ENCODE data around the gene FOLR1.

The FOLR1 gene

DNA sequence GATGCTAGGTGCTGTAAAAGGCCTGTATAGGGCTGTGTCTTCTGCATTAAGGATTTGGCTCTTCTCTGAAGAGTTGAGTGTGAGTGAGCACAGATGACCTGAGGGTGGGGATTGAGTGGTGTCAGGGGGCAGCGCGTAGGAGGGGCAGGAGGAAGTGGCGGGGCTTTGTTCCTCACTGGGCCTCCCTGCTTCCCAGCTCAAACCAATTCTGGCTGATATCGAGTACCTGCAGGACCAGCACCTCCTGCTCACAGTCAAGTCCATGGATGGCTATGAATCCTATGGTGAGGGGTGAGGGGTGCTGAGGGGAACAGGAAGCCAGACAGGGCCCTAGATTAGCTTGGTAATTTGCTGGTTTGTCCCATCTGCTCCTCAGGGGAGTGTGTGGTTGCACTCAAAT lies 43.0 kb downstream of the FOLR1 start:
- Histone ChIP-seq H3K9ac (ENCODE audit: low read length) (no peak overlapping the region), H3K4me1 (ENCODE audit: insufficient read depth, low read length, severe bottlenecking) (no peaks in the 10 kb centered on the region), H3K4me3 (ENCODE audit: low read depth, low read length, poor library complexity, severe bottlenecking) (no peak overlapping the region), H3F3A (ENCODE audit: insufficient read depth, low read length) (no peaks in the 10 kb centered on the region), H3K4me2 (ENCODE audit: low read length) (no peak overlapping the region), H4K20me1 (ENCODE audit: insufficient read depth, low read length) (no peaks in the 10 kb centered on the region), H3K9me3 (ENCODE audit: low read length) (no peaks in the 10 kb centered on the region), H3K79me2 (ENCODE audit: insufficient read depth, low read length) (no peaks in the 10 kb centered on the region), H3K9me2 (ENCODE audit: low read depth, low read length) (no peaks in the 10 kb centered on the region), H3K27me3 (ENCODE audit: insufficient read depth, low read length) (no peaks in the 10 kb centered on the region), H3K27ac (ENCODE audit: low read depth, low read length, poor library complexity, severe bottlenecking) (no peak overlapping the region), H3K36me3 (ENCODE audit: insufficient read depth, low read length) (peaks cover 85% of the 10 kb centered on the region), H2AFZ (ENCODE audit: low read length) (no peak overlapping the region)
- TF ChIP-seq, protein P1, sequence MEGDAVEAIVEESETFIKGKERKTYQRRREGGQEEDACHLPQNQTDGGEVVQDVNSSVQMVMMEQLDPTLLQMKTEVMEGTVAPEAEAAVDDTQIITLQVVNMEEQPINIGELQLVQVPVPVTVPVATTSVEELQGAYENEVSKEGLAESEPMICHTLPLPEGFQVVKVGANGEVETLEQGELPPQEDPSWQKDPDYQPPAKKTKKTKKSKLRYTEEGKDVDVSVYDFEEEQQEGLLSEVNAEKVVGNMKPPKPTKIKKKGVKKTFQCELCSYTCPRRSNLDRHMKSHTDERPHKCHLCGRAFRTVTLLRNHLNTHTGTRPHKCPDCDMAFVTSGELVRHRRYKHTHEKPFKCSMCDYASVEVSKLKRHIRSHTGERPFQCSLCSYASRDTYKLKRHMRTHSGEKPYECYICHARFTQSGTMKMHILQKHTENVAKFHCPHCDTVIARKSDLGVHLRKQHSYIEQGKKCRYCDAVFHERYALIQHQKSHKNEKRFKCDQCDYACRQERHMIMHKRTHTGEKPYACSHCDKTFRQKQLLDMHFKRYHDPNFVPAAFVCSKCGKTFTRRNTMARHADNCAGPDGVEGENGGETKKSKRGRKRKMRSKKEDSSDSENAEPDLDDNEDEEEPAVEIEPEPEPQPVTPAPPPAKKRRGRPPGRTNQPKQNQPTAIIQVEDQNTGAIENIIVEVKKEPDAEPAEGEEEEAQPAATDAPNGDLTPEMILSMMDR (IDR thresholded peaks at IDR 0.05; ENCODE audit: low read length): no peak
- TF ChIP-seq EZH2 (IDR thresholded peaks at IDR 0.05; ENCODE audit: borderline replicate concordance, low read length): no peak

DNA sequence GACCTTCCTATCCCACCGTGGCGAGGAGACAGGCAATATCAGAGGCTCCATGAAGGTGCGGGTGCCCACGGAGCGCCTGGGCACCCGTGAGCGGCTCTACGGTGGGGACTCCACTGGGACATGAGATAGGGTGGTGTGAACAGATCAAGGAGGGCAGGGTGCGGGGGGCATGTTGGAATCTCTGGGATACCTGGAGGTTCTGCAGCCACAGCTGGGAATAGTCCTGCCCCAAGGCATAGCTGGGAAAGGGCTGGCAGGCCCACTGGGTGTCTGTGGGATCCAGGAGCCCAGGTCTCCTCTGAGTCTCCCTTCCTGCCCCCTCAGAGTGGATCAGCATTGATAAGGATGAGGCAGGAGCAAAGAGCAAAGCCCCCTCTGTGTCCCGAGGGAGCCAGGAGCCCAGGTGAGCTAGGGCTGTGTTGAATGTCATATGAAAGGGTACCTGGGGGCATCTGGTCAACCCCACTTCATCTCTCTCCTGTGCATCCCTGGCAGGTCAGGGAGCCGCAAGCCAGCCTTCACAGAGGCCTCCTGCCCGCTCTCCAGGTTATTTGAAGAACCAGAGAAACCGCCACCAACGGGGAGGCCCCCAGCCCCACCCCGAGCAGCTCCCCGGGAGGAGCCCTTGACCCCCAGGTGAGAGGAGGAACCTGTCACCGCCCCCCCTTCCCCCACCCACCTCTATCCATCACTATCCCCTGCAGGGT lies 43.6 kb downstream of the FOLR1 start:
- TF ChIP-seq, protein P1 (IDR thresholded peaks at IDR 0.05; ENCODE audit: low read length): no peak
- TF ChIP-seq EZH2 (IDR thresholded peaks at IDR 0.05; ENCODE audit: borderline replicate concordance, low read length): no peak
- H3F3A ChIP-seq (ENCODE audit: insufficient read depth, low read length): no peaks in the 10 kb centered on the region
- H3K27me3 ChIP-seq (ENCODE audit: insufficient read depth, low read length): no peaks in the 10 kb centered on the region
- H3K79me2 ChIP-seq (ENCODE audit: insufficient read depth, low read length): no peaks in the 10 kb centered on the region
- no peaks in the 10 kb centered on the region for H4K20me1 ChIP-seq (ENCODE audit: insufficient read depth, low read length)
- no peak overlapping the region for H3K4me2 ChIP-seq (ENCODE audit: low read length)
- H3K4me1 ChIP-seq (ENCODE audit: insufficient read depth, low read length, severe bottlenecking): no peaks in the 10 kb centered on the region
- no peaks in the 10 kb centered on the region for H3K9me3 ChIP-seq (ENCODE audit: low read length)
- H3K4me3 ChIP-seq (ENCODE audit: low read depth, low read length, poor library complexity, severe bottlenecking): no peak overlapping the region
- no peaks in the 10 kb centered on the region for H3K9me2 ChIP-seq (ENCODE audit: low read depth, low read length)
- no peak overlapping the region for H2AFZ ChIP-seq (ENCODE audit: low read length)
- peaks cover 79% of the 10 kb centered on the region for H3K36me3 ChIP-seq (ENCODE audit: insufficient read depth, low read length)
- H3K9ac ChIP-seq (ENCODE audit: low read length): no peak overlapping the region
- no peak overlapping the region for H3K27ac ChIP-seq (ENCODE audit: low read depth, low read length, poor library complexity, severe bottlenecking)

DNA sequence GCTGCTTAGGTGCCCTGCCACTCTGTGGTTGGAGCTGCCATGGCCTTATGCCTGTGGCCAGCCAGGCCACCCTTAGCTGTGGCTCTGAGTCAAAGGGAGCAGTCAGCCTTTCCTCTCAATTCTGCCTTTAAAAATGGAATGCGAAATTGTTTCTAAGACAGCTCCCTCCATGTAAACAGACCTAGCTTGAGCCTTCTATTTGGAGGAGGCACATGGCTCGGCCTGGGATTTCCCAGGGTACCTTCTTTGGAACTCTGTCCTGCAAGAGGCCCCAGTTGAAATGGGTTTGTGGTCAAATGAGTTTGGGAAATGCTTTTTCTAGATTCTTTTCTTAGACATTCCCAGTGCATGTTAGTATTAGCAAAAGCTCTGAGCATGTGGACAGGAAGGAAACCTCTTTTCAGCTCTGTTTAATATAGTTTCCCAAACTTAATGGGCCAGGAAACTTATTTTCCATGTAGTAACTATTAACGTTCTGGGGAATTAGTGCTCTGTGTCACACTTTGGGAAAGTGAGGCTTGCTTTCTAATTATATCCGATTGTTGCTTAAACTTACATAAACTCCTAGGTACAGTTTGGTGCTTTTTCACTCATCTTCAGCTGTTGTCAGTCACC lies 44.2 kb downstream of the FOLR1 start:
- H3K27me3 ChIP-seq (ENCODE audit: insufficient read depth, low read length): no peaks in the 10 kb centered on the region
- H3K79me2 ChIP-seq (ENCODE audit: insufficient read depth, low read length): no peaks in the 10 kb centered on the region
- TF ChIP-seq, protein P1 (IDR thresholded peaks at IDR 0.05; ENCODE audit: low read length): no peak
- no peak for TF ChIP-seq EZH2 (IDR thresholded peaks at IDR 0.05; ENCODE audit: borderline replicate concordance, low read length)
- no peaks in the 10 kb centered on the region for H3K9me2 ChIP-seq (ENCODE audit: low read depth, low read length)
- no peak overlapping the region for H3K9ac ChIP-seq (ENCODE audit: low read length)
- no peak overlapping the region for H2AFZ ChIP-seq (ENCODE audit: low read length)
- no peak overlapping the region for H3K4me2 ChIP-seq (ENCODE audit: low read length)
- no peak overlapping the region for H3K4me3 ChIP-seq (ENCODE audit: low read depth, low read length, poor library complexity, severe bottlenecking)
- peaks cover 72% of the 10 kb centered on the region for H3K36me3 ChIP-seq (ENCODE audit: insufficient read depth, low read length)
- H4K20me1 ChIP-seq (ENCODE audit: insufficient read depth, low read length): no peaks in the 10 kb centered on the region
- H3K9me3 ChIP-seq (ENCODE audit: low read length): no peaks in the 10 kb centered on the region
- no peaks in the 10 kb centered on the region for H3K4me1 ChIP-seq (ENCODE audit: insufficient read depth, low read length, severe bottlenecking)
- H3K27ac ChIP-seq (ENCODE audit: low read depth, low read length, poor library complexity, severe bottlenecking): no peak overlapping the region
- no peaks in the 10 kb centered on the region for H3F3A ChIP-seq (ENCODE audit: insufficient read depth, low read length)
